HepG2 (cell line): ENCODE data around the gene XPO1. TPM values are rescaled to one million over a fixed set of nuclear protein-coding genes. Genes with fewer than 3 reads are reported as not detected.

Source experiments
- CHCHD3 ChIP-seq: sonication (generic); formaldehyde crosslinking; IDR thresholded peaks from 2 replicates; pipeline ENCODE4 v1.8.0; 2022; ENCODE audit warnings: mild to moderate bottlenecking, missing genetic modification reagents, moderate library complexity
- HCFC1 ChIP-seq: fragments of 150-350 bp; IDR thresholded peaks from 2 replicates; pipeline ENCODE4 v1.6.1; 2014; ENCODE audit warnings: low read depth, low read length
- MEF2D ChIP-seq: sonication (generic); formaldehyde crosslinking; IDR thresholded peaks from 2 replicates; pipeline ENCODE4 v1.5.1; 2020; ENCODE audit warnings: mild to moderate bottlenecking, missing genetic modification reagents
- PHF20 ChIP-seq: sonication (generic); formaldehyde crosslinking; IDR thresholded peaks from 2 replicates; pipeline ENCODE4 v1.5.0; 2020; ENCODE audit warnings: mild to moderate bottlenecking, missing genetic modification reagents
- POLR2AphosphoS2 ChIP-seq: IDR thresholded peaks from 2 replicates; pipeline ENCODE4 v1.6.1; 2011; ENCODE audit warnings: low read depth, low read length, improper control_type of control experiment
- PRPF4 ChIP-seq: fragments of 200-400 bp; formaldehyde crosslinking; IDR thresholded peaks from 2 replicates; pipeline ENCODE4 v1.6.1; 2016; ENCODE audit warnings: low read length, low read depth; ENCODE audit not compliant: poor library complexity, severe bottlenecking
- RBFOX2 ChIP-seq: fragments of 200-400 bp; formaldehyde crosslinking; IDR thresholded peaks from 2 replicates; pipeline ENCODE4 v1.6.1; 2017; ENCODE audit warnings: low read depth, mild to moderate bottlenecking, low read length
- RXRA ChIP-seq: sonication (generic); formaldehyde crosslinking; IDR thresholded peaks from 2 replicates; pipeline ENCODE4 v1.5.1; 2020; ENCODE audit warnings: missing genetic modification reagents
- SMYD3 ChIP-seq: sonication (generic); formaldehyde crosslinking; IDR thresholded peaks from 2 replicates; pipeline ENCODE4 v1.8.1; 2023; ENCODE audit warnings: mild to moderate bottlenecking, missing genetic modification reagents
- SRSF9 ChIP-seq: fragments of 200-400 bp; formaldehyde crosslinking; IDR thresholded peaks from 2 replicates; pipeline ENCODE4 v1.6.1; 2018; ENCODE audit warnings: borderline replicate concordance, mild to moderate bottlenecking, low read depth, low read length; ENCODE audit not compliant: insufficient read depth, poor library complexity, severe bottlenecking
- TEAD2 ChIP-seq: sonication (generic); formaldehyde crosslinking; IDR thresholded peaks from 2 replicates; pipeline ENCODE4 v1.9.0; 2021; ENCODE audit warnings: missing genetic modification reagents
- YEATS4 ChIP-seq: sonication (generic); formaldehyde crosslinking; IDR thresholded peaks from 2 replicates; pipeline ENCODE4 v1.4.0; 2020; ENCODE audit warnings: missing genetic modification reagents, borderline replicate concordance
- ZNF331 ChIP-seq: sonication (generic); formaldehyde crosslinking; IDR thresholded peaks from 2 replicates; pipeline ENCODE4 v1.4.0; 2020; ENCODE audit warnings: missing genetic modification reagents
- ZNF547 ChIP-seq: sonication (generic); formaldehyde crosslinking; IDR thresholded peaks from 2 replicates; pipeline ENCODE4 v1.5.1; 2020; ENCODE audit warnings: mild to moderate bottlenecking, missing genetic modification reagents
- ZNF670 ChIP-seq: sonication (generic); formaldehyde crosslinking; IDR thresholded peaks from 2 replicates; pipeline ENCODE4 v1.8.0; 2022; ENCODE audit warnings: mild to moderate bottlenecking, missing genetic modification reagents, borderline replicate concordance
- polyA plus RNA-seq, 8 experiments: library from polyadenylated mRNA; depleted of rRNA in 3 of 8; stranded (reverse) in 7 of 8; unstranded in 1 of 8; fragments of >200 nt; fragmentation: Illumina TruSeq in 4 of 8; extraction: Trizol in 4 of 8; gene quantifications; 2 replicates each; pipeline versions ENCODE4 v1.2.1 to v1.2.3, GENCODE V29; 2011 to 2016; ENCODE audit warnings: low read depth in 4 of 8, missing spikeins in 1 of 8, mixed read lengths in 1 of 8; ENCODE audit not compliant: insufficient read depth in 1 of 8
- total RNA-seq, 5 experiments: library from RNA; depleted of rRNA; stranded (reverse); fragments of >200 nt; fragmentation: Illumina TruSeq; extraction: Trizol; gene quantifications; 2 replicates each; pipeline ENCODE4 v1.2.3, GENCODE V29; 2016; ENCODE audit warnings: low read depth in 1 of 5
- TF ChIP-seq, protein P1 (sequence below): sonication (generic); formaldehyde crosslinking; IDR thresholded peaks from 2 replicates; pipeline ENCODE4 v1.5.0; 2020; ENCODE audit warnings: mild to moderate bottlenecking, missing genetic modification reagents, borderline replicate concordance
- TF ChIP-seq, protein P2 (sequence below): sonication (generic); formaldehyde crosslinking; IDR thresholded peaks from 2 replicates; pipeline ENCODE4 v1.4.0; 2020; ENCODE audit warnings: missing genetic modification reagents
- TF ChIP-seq, protein P3 (sequence below): sonication (generic); formaldehyde crosslinking; IDR thresholded peaks from 2 replicates; pipeline ENCODE4 v1.8.0; 2023; ENCODE audit warnings: mild to moderate bottlenecking, missing genetic modification reagents

Gene XPO1
- total and polyA plus RNA-seq, 2 of the 13 experiments (the other 11 are each of a cell fraction or from before 2014, with no cell fraction given): 67.4 to 212 TPM

DNA sequence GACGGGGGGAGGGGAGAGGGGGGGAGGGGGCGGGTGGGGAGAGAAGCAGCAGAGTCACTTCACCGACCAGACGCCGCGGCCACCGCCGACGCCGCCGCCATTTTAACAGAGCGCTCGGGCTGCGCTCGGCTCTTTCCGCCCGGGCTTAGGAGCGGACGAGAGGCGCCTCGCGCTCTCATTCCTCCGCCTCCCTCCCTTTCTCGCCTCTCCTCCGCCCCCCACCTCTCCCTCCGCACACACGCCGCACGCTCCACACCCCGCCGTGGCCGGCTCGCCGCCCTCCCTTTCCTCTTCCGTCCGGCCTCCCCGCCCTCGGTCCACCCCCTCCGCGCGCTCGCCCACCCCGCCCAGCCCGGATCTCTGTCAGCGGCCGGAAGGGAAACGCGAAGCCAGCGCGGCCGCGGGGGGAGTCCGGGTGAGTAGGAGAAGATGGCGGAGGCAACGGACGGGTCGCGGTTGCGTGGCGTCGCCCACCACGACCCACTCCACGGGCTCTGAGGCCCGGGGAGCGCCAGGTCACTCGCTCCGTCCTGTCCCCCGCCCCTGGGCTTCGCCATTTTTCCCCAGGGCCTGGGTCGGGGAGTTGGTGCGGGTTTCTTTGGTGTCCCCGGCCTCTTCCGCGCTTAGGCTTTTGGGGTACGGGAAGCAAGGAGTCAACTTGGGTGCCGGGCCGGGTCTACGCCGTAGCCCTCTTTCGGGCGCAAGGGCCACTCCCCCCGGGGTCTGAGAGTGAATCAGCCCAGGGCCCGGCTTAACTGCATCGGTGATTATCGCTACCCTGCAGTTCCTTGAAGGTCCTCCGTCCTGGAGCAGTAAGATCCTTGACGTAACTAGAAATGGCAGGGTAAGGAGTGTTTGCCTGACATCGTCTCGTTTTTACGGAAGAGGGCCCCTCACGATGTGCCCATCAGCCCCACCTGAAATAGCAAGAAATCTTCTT lies 66.9 kb downstream of the XPO1 start, which contains the start of gene USP34 (continued):
- TF ChIP-seq, protein P1, sequence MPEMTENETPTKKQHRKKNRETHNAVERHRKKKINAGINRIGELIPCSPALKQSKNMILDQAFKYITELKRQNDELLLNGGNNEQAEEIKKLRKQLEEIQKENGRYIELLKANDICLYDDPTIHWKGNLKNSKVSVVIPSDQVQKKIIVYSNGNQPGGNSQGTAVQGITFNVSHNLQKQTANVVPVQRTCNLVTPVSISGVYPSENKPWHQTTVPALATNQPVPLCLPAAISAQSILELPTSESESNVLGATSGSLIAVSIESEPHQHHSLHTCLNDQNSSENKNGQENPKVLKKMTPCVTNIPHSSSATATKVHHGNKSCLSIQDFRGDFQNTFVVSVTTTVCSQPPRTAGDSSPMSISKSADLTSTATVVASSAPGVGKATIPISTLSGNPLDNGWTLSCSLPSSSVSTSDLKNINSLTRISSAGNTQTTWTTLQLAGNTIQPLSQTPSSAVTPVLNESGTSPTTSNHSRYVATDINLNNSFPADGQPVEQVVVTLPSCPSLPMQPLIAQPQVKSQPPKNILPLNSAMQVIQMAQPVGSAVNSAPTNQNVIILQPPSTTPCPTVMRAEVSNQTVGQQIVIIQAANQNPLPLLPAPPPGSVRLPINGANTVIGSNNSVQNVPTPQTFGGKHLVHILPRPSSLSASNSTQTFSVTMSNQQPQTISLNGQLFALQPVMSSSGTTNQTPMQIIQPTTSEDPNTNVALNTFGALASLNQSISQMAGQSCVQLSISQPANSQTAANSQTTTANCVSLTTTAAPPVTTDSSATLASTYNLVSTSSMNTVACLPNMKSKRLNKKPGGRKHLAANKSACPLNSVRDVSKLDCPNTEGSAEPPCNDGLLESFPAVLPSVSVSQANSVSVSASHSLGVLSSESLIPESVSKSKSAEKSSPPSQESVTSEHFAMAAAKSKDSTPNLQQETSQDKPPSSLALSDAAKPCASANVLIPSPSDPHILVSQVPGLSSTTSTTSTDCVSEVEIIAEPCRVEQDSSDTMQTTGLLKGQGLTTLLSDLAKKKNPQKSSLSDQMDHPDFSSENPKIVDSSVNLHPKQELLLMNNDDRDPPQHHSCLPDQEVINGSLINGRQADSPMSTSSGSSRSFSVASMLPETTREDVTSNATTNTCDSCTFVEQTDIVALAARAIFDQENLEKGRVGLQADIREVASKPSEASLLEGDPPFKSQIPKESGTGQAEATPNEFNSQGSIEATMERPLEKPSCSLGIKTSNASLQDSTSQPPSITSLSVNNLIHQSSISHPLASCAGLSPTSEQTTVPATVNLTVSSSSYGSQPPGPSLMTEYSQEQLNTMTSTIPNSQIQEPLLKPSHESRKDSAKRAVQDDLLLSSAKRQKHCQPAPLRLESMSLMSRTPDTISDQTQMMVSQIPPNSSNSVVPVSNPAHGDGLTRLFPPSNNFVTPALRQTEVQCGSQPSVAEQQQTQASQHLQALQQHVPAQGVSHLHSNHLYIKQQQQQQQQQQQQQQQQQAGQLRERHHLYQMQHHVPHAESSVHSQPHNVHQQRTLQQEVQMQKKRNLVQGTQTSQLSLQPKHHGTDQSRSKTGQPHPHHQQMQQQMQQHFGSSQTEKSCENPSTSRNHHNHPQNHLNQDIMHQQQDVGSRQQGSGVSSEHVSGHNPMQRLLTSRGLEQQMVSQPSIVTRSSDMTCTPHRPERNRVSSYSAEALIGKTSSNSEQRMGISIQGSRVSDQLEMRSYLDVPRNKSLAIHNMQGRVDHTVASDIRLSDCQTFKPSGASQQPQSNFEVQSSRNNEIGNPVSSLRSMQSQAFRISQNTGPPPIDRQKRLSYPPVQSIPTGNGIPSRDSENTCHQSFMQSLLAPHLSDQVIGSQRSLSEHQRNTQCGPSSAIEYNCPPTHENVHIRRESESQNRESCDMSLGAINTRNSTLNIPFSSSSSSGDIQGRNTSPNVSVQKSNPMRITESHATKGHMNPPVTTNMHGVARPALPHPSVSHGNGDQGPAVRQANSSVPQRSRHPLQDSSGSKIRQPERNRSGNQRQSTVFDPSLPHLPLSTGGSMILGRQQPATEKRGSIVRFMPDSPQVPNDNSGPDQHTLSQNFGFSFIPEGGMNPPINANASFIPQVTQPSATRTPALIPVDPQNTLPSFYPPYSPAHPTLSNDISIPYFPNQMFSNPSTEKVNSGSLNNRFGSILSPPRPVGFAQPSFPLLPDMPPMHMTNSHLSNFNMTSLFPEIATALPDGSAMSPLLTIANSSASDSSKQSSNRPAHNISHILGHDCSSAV: peak; percentile 97
- TF ChIP-seq PRPF4: no peak
- 0 out of 2 replicates have a peak, but pooled peaks have one; percentile 45 for TF ChIP-seq POLR2AphosphoS2
- no peak for TF ChIP-seq TEAD2
- TF ChIP-seq HCFC1: no peak
- TF ChIP-seq, protein P2, sequence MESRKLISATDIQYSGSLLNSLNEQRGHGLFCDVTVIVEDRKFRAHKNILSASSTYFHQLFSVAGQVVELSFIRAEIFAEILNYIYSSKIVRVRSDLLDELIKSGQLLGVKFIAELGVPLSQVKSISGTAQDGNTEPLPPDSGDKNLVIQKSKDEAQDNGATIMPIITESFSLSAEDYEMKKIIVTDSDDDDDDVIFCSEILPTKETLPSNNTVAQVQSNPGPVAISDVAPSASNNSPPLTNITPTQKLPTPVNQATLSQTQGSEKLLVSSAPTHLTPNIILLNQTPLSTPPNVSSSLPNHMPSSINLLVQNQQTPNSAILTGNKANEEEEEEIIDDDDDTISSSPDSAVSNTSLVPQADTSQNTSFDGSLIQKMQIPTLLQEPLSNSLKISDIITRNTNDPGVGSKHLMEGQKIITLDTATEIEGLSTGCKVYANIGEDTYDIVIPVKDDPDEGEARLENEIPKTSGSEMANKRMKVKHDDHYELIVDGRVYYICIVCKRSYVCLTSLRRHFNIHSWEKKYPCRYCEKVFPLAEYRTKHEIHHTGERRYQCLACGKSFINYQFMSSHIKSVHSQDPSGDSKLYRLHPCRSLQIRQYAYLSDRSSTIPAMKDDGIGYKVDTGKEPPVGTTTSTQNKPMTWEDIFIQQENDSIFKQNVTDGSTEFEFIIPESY: no peak
- peak; percentile 4; the same call in 1 of the 2 replicates for TF ChIP-seq ZNF547 (CRISPR knock-in tag)
- peak; percentile 88 for TF ChIP-seq MEF2D
- no peak for TF ChIP-seq SMYD3 (CRISPR knock-in tag)
- TF ChIP-seq, protein P3, sequence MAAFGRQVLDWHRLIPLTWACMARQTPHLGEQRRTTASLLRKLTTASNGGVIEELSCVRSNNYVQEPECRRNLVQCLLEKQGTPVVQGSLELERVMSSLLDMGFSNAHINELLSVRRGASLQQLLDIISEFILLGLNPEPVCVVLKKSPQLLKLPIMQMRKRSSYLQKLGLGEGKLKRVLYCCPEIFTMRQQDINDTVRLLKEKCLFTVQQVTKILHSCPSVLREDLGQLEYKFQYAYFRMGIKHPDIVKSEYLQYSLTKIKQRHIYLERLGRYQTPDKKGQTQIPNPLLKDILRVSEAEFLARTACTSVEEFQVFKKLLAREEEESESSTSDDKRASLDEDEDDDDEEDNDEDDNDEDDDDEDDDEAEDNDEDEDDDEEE (CRISPR knock-in tag): peak; percentile 98
- peak; percentile 95 for TF ChIP-seq RBFOX2
- TF ChIP-seq CHCHD3 (CRISPR knock-in tag): no peak
- peak; percentile 68 for TF ChIP-seq PHF20 (CRISPR knock-in tag)
- peak; percentile 18; the same call in 1 of the 2 replicates for TF ChIP-seq ZNF670 (CRISPR knock-in tag)
- TF ChIP-seq ZNF331 (CRISPR knock-in tag): peak; percentile 80
- peak; percentile 82; the same call in 1 of the 2 replicates for TF ChIP-seq YEATS4
- TF ChIP-seq RXRA (CRISPR knock-in tag): peak; percentile 73; the same call in 1 of the 2 replicates
- TF ChIP-seq SRSF9: no peak
